ENCODE measurements around the gene PCED1B.
"Not testable (repeated sequence)": the region's sequence is repeated elsewhere in the genome, so short reads cannot be mapped to it uniquely, and the experiment has no call there.

Gene PCED1B

GRCh38 chr12:47095446-47096236 lies 16.2 kb downstream of the PCED1B start:
- DNase-seq = no peak

GRCh38 chr12:47097276-47097896 lies 18.0 kb downstream of the PCED1B start:
- no peak for DNase-seq

- DNase-seq = no peak
These were observed 18.7 kb downstream of the PCED1B start for GRCh38 chr12:47098099-47098498.

GRCh38 chr12:47099610-47100009 lies 20.2 kb downstream of the PCED1B start:
- DNase-seq = no peak

GRCh38 chr12:47100160-47100559 lies 20.7 kb downstream of the PCED1B start:
- DNase-seq = no peak

GRCh38 chr12:47102406-47102805 lies 23.0 kb downstream of the PCED1B start:
- no peak for DNase-seq

GRCh38 chr12:47102845-47103651 lies 23.6 kb downstream of the PCED1B start:
- no peak for DNase-seq

GRCh38 chr12:47105914-47106674 lies 26.7 kb downstream of the PCED1B start:
- DNase-seq = no peak

GRCh38 chr12:47107446-47107845 lies 28.0 kb downstream of the PCED1B start:
- no peak for DNase-seq

GRCh38 chr12:47107926-47108325 lies 28.5 kb downstream of the PCED1B start:
- DNase-seq = no peak

GRCh38 chr12:47110011-47110541 lies 30.7 kb downstream of the PCED1B start:
- no peak for DNase-seq

- no peak for DNase-seq
These were observed 31.4 kb downstream of the PCED1B start for GRCh38 chr12:47110718-47111391.

- DNase-seq = no peak
These were observed 32.0 kb downstream of the PCED1B start for GRCh38 chr12:47111392-47111778.

- no peak for DNase-seq
These were observed 32.4 kb downstream of the PCED1B start for GRCh38 chr12:47111854-47112253.

GRCh38 chr12:47112679-47113078 lies 33.3 kb downstream of the PCED1B start:
- DNase-seq = no peak

- DNase-seq = no peak
These were observed 35.1 kb downstream of the PCED1B start for GRCh38 chr12:47114481-47114892.

- not testable (repeated sequence) for DNase-seq
These were observed 37.9 kb downstream of the PCED1B start for GRCh38 chr12:47117305-47117704.

- DNase-seq = peak; percentile 38
These were observed 41.3 kb downstream of the PCED1B start for GRCh38 chr12:47120736-47121135.

- no peak for DNase-seq
These were observed 41.7 kb downstream of the PCED1B start for GRCh38 chr12:47121146-47121545.

GRCh38 chr12:47122602-47123001 lies 43.2 kb downstream of the PCED1B start:
- DNase-seq = no peak

GRCh38 chr12:47123730-47124129 lies 44.3 kb downstream of the PCED1B start:
- no peak for DNase-seq

GRCh38 chr12:47124451-47124850 lies 45.0 kb downstream of the PCED1B start:
- DNase-seq = no peak
